ENCODE results near the gene CRNN. TPM values are rescaled to one million over a fixed set of nuclear protein-coding genes. Genes with fewer than 3 reads are reported as not detected.

CRNN gene
- total RNA-seq, 1 donor from 2014 or later = not detected

Other genes with a start within 250 kb of the CRNN start
- not detected for gene HRNR, start 190.1 kb downstream of the CRNN start, total RNA-seq
- not detected for gene FLG, start 89.0 kb downstream of the CRNN start, total RNA-seq
- not detected for gene FLG2, start 54.3 kb downstream of the CRNN start, total RNA-seq
- gene LCE5A, start 96.5 kb upstream of the CRNN start, total RNA-seq = not detected
- gene CRCT1, start 100.2 kb upstream of the CRNN start, total RNA-seq = not detected
- gene LCE3E, start 152.5 kb upstream of the CRNN start, total RNA-seq = not detected
- gene LCE3D, start 166.3 kb upstream of the CRNN start, total RNA-seq = not detected
- gene LCE3C, start 186.0 kb upstream of the CRNN start, total RNA-seq = not detected
- gene LCE3B, start 199.5 kb upstream of the CRNN start, total RNA-seq = not detected
- gene LCE3A, start 208.8 kb upstream of the CRNN start, total RNA-seq = not detected
- gene LCE2D, start 249.1 kb upstream of the CRNN start, total RNA-seq = not detected